DOHH2 (cell line): ENCODE results near the gene ALG3.

Source experiments
- H3F3A ChIP-seq: fragments of 200-600 bp; sonication (generic), shearing (Covaris generic); 2 replicates; pipeline ENCODE4 v1.6.0; 2016; ENCODE audit warnings: antibody characterized with exemption, mild to moderate bottlenecking; ENCODE audit not compliant: control insufficient read depth, insufficient read depth
- H3K27ac ChIP-seq: fragments of 200-600 bp; sonication (generic); 2 replicates; pipeline ENCODE4 v1.5.1; 2014; ENCODE audit warnings: low read depth, mild to moderate bottlenecking, low read length, moderate library complexity
- H3K27me3 ChIP-seq: fragments of 200-600 bp; sonication (generic); 2 replicates; pipeline ENCODE4 v1.6.1; 2014; ENCODE audit warnings: mild to moderate bottlenecking, low read length, mixed read lengths; ENCODE audit not compliant: control insufficient read depth
- H3K36me3 ChIP-seq: fragments of 200-600 bp; sonication (generic); 2 replicates; pipeline ENCODE4 v1.6.1; 2014; ENCODE audit warnings: mild to moderate bottlenecking, low read length, moderate library complexity, mixed read lengths; ENCODE audit not compliant: control insufficient read depth
- H3K4me1 ChIP-seq: fragments of 200-600 bp; sonication (generic); 2 replicates; pipeline ENCODE4 v1.6.1; 2014; ENCODE audit warnings: mild to moderate bottlenecking, low read length, mixed read lengths; ENCODE audit not compliant: control insufficient read depth
- H3K4me2 ChIP-seq: fragments of 200-600 bp; sonication (generic); 2 replicates; pipeline ENCODE4 v1.6.0; 2014; ENCODE audit warnings: mild to moderate bottlenecking, low read length, moderate library complexity
- H3K4me3 ChIP-seq: fragments of 200-600 bp; sonication (generic); 2 replicates; pipeline ENCODE4 v1.5.1; 2014; ENCODE audit warnings: mild to moderate bottlenecking, low read length, mixed read lengths
- H3K79me2 ChIP-seq: fragments of 200-600 bp; sonication (generic); 2 replicates; pipeline ENCODE4 v1.6.1; 2014; ENCODE audit warnings: mild to moderate bottlenecking, low read length, mixed read lengths; ENCODE audit not compliant: control insufficient read depth
- H3K9me2 ChIP-seq: fragments of 200-600 bp; sonication (generic); replicated peaks from 2 replicates; pipeline ENCODE4 v1.6.1; 2014; ENCODE audit warnings: mild to moderate bottlenecking, low read length, mixed read lengths; ENCODE audit not compliant: control insufficient read depth
- H3K9me3 ChIP-seq: fragments of 200-600 bp; sonication (generic); 2 replicates; pipeline ENCODE4 v1.6.1; 2014; ENCODE audit warnings: antibody characterized with exemption, low read length, mixed read lengths; ENCODE audit not compliant: control insufficient read depth, insufficient read depth
- H4K20me1 ChIP-seq: fragments of 200-600 bp; sonication (generic); 2 replicates; pipeline ENCODE4 v1.6.0; 2014; ENCODE audit warnings: low read depth, mild to moderate bottlenecking, antibody characterized with exemption, low read length, moderate library complexity; ENCODE audit not compliant: control insufficient read depth, insufficient read depth
- EZH2phosphoT487 ChIP-seq: fragments of 200-600 bp; sonication (generic); IDR thresholded peaks from 2 replicates; pipeline ENCODE4 v1.6.1; 2017; ENCODE audit warnings: borderline replicate concordance, mild to moderate bottlenecking, antibody characterized with exemption, low read length, moderate library complexity, mixed read lengths
- TF ChIP-seq, protein P1 (sequence below): fragments of 200-600 bp; sonication (generic); IDR thresholded peaks from one replicate; pipeline ENCODE4 v1.5.1; 2014; ENCODE audit warnings: antibody characterized with exemption, mild to moderate bottlenecking, low read depth, low read length; ENCODE audit not compliant: poor library complexity, severe bottlenecking

The ALG3 gene

DNA sequence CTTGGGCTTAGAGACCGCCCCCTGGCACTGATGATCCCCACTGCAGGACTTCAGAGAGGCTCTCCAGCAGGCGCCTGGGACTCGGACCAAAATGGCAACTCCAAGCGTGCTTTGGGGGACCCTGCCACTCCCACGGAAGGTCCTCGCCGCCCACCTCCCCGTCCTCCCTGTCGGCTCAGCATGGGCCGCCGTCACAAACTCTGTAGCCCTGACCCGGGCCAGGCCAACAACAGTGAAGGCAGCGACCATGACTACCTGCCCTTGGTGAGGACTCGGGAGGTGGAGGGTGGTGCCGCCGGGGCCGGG lies 7.7 kb downstream of the ALG3 start:
- no peak overlapping the region for H3K27ac ChIP-seq
- no peak overlapping the region for H3K4me3 ChIP-seq

DNA sequence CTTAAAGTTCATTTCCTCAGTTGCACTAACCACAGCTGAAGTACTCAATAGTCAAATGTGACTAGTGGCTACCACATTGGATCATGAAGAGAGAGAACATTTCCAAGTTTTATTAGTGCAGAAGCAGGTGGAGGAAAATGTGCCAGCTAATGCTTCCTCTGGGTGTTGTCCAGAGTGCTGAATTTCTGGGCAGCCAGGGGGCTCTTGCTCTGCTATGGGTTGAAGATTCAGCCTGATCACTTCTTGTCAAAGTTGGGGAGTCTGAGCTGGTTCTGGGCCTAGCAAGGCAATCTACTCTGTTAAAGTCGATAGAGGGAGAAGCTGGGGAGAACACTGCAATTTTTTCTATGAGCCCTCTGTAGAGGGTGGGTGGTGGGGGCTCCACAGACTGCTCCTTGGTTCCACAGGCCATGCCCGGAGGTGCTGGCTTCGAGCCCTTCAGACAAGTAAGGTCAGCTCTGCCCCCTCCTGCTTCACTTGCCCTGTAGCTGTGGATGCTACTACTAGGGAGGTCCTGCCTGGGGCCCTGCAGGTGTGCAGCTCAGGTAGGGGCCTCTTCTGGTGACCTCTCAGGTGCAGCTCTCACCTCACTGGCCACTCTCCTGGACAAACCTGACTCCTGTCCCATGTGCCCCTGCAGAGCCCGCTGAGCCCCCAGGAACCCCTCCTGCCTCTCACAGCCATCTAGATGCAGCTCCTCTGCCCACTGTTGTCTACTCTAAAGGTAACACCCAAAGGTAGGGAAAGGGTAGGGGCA lies 8.2 kb downstream of the ALG3 start:
- Histone ChIP-seq H4K20me1 (no peaks in the 10 kb centered on the region), H3K79me2 (no peaks in the 10 kb centered on the region; the same call in 1 of the 2 replicates), H3K4me2 (no peak overlapping the region), H3K9me2 (no peaks in the 10 kb centered on the region), H3F3A (0 out of 2 replicates have a peak, but pooled peaks cover 2% of the 10 kb centered on the region), H3K9me3 (no peaks in the 10 kb centered on the region), H3K27me3 (no peaks in the 10 kb centered on the region), H3K4me1 (peaks cover 7% of the 10 kb centered on the region), H3K36me3 (peaks cover 37% of the 10 kb centered on the region), H3K27ac (no peak overlapping the region), H3K4me3 (no peak overlapping the region)
- TF ChIP-seq EZH2phosphoT487, result no peak
- TF ChIP-seq, protein P1, sequence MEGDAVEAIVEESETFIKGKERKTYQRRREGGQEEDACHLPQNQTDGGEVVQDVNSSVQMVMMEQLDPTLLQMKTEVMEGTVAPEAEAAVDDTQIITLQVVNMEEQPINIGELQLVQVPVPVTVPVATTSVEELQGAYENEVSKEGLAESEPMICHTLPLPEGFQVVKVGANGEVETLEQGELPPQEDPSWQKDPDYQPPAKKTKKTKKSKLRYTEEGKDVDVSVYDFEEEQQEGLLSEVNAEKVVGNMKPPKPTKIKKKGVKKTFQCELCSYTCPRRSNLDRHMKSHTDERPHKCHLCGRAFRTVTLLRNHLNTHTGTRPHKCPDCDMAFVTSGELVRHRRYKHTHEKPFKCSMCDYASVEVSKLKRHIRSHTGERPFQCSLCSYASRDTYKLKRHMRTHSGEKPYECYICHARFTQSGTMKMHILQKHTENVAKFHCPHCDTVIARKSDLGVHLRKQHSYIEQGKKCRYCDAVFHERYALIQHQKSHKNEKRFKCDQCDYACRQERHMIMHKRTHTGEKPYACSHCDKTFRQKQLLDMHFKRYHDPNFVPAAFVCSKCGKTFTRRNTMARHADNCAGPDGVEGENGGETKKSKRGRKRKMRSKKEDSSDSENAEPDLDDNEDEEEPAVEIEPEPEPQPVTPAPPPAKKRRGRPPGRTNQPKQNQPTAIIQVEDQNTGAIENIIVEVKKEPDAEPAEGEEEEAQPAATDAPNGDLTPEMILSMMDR, result no peak

More for the DNA sequence above, 7.7 kb downstream of the ALG3 start:
- Histone ChIP-seq H3K9me2 (no peaks in the 10 kb centered on the region), H3K4me1 (peaks cover 7% of the 10 kb centered on the region), H3K36me3 (peaks cover 38% of the 10 kb centered on the region), H3F3A (0 out of 2 replicates have a peak, but pooled peaks cover 2% of the 10 kb centered on the region), H3K79me2 (peaks cover 3% of the 10 kb centered on the region), H3K4me2 (no peak overlapping the region), H4K20me1 (no peaks in the 10 kb centered on the region), H3K9me3 (no peaks in the 10 kb centered on the region), H3K27me3 (no peaks in the 10 kb centered on the region)
- TF ChIP-seq EZH2phosphoT487, result no peak
- TF ChIP-seq, protein P1, result no peak

DNA sequence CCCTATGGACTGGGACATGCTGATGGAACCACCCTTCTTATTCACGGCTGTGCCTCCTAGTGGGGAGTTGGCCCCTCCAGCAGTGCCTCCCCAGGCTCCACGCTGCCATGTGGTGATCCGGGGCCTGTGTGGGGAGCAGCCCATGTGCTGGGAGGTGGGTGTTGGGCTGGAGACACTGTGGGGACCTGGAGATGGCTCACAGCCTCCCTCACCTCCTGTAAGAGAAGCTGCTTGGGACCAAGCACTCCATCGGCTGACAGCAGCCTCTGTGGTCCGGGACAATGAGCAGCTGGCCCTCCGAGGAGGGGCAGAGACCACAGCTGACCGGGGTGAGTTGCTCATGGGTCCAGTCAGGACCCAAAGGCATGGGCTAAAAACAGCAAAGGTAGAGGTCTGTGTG lies 9.1 kb downstream of the ALG3 start:
- Histone ChIP-seq H3K4me2 (no peak overlapping the region), H3K4me3 (no peak overlapping the region), H3K9me3 (no peaks in the 10 kb centered on the region), H3K79me2 (no peaks in the 10 kb centered on the region), H3K27ac (no peak overlapping the region), H4K20me1 (no peaks in the 10 kb centered on the region), H3K9me2 (no peaks in the 10 kb centered on the region), H3F3A (0 out of 2 replicates have a peak, but pooled peaks cover 2% of the 10 kb centered on the region), H3K36me3 (peaks cover 28% of the 10 kb centered on the region), H3K27me3 (no peaks in the 10 kb centered on the region), H3K4me1 (peaks cover 7% of the 10 kb centered on the region)
- no peak for TF ChIP-seq EZH2phosphoT487
- TF ChIP-seq, protein P1, result no peak
